ENCODE measurements around the gene PAK4.
"Not testable (repeated sequence)": the region's sequence is repeated elsewhere in the genome, so short reads cannot be mapped to it uniquely, and the experiment has no call there.

PAK4 gene

DNA sequence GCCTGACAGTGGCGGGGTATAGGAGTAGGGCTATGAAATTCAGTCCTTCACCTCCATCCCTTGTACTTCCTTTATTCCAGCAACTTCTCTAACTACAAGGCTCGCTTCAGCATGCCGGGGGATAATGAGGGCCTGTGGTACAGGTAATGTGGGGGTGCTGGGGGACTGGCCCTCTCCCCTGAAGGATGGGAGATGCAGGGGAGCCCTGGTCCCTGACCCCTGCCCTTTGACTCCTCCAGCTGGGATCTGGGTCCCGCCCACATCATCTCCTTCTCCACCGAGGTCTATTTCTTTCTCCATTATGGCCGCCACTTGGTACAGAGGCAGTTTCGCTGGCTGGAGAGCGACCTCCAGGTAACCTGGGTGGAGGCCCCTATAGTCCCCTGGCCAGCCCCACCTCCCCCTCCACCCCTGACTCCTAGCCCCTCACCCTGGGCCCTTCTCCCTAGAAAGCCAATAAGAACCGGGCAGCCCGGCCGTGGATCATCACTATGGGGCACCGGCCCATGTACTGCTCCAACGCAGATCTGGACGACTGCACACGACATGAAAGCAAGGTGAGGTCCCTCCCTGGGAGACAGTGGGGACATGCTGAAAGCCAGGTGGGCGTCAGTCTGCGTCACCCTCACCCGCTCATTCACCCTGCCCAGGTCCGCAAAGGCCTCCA is 25.0 kb upstream of the PAK4 start:
- no peak for DNase-seq (ENCODE audit: low spot score)

DNA sequence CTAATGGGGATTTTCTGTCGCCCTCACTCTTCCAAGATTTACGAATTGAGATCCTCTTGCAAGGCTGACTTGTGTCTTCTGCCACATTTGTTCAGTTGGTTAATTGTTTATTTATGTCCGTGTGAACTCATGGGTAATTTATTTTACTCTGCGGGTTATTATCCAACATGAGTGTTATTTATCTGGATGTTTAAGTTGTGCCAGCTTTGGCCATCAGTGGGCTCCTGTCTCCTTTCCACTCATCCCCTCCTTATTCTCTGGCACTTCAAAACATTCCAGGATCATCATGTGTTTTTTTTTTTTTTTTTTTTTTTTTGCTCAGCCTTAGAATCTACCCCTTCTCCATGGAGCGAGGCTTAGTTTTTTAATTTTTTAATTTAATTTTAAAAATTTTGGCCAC is 22.4 kb upstream of the PAK4 start:
- no peak for DNase-seq (ENCODE audit: low spot score)

DNA sequence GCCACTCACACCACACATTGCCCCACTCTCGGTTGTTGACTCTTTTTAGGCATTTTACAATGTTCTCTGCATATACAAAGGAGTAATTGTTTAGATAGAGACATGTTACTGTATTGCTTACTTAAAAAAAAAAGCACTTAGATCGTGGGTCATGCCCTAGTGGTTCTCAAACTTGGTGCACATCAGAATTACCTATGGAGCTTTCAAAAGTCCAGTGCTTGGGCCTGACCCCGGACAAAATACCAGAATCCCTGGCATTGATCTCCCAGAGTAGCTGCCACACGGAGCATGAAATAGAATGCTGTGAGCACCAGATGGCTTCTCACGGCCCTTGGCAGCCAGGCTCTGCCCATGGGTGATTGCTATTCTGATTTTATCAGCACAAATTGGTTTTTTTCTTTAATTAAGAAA is 21.4 kb upstream of the PAK4 start:
- DNase-seq (ENCODE audit: low spot score) = peak; percentile 46

DNA sequence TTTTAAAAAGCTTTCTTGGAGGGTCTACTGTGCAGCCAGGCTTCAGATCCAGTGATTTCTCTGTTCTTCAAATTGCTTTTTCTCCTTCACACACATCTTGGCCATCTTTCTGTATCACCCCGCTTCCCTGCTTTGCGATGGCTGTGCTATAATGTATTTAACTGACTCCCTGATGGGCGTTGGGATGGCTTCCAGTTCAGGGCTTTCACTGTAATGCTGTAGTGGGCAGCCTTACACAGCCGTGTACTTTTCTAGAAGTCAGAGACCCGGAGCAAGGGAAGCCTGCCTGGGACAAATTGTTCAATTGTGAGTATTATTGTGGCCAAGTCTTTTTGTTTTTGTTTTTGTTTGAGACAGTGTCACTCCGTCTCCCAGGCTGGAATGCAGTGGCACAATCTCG is 19.4 kb upstream of the PAK4 start:
- DNase-seq (ENCODE audit: low spot score) = no peak

DNA sequence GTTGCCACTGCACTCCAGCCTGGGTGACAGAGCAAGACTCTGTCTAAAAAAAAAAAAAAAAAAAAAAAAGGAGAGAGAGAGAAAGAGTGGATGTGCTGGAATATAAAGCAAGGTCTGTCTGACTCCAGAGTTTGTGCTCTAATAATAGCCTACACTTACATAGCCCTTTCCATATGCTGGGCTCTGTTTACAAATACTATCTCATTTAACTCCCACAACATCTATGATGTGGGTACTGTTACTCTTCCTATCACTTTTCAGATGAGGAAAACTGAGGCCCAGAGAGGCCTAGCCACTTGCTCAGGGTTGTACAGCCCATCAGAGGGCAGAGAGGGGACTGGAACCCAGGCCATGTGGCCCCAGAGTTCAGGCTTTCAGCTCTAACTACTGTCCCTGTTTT is 15.9 kb upstream of the PAK4 start:
- no peak for DNase-seq (ENCODE audit: low spot score)

DNA sequence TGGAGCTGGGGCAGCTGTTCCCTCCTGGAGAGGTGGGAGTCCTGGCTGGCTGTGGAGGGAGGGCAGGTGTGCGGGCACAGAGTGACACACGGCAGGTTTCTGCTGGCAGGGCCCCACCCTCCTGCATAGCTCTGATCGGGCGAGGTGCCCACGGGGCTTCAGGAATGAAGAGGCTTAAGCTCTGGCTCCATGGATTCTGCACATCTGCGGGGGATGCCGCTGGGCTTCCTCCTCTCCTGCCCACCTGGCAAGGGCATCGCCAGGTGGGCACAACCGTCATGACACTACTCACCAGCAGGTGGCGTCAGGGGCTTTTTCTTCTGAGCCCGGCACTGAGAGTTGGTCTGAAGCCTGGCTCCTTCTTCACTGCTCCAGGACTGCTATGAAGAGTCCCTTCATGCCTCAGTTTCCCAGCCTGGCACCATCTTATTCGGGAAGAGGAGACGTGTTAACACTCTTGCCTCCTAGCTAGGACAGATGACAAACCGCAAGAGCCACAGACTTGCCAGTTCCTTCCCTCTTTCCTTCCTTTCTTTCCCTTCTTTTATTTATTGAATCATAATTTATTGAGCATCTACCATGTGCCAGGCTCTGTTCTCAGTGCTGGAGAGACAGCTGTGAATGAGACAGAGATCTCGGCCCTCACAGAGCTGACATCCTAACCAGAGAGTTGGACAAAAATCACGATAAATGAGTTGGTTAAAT is 15.2 kb upstream of the PAK4 start:
- DNase-seq (ENCODE audit: low spot score) = peak; percentile 52

DNA sequence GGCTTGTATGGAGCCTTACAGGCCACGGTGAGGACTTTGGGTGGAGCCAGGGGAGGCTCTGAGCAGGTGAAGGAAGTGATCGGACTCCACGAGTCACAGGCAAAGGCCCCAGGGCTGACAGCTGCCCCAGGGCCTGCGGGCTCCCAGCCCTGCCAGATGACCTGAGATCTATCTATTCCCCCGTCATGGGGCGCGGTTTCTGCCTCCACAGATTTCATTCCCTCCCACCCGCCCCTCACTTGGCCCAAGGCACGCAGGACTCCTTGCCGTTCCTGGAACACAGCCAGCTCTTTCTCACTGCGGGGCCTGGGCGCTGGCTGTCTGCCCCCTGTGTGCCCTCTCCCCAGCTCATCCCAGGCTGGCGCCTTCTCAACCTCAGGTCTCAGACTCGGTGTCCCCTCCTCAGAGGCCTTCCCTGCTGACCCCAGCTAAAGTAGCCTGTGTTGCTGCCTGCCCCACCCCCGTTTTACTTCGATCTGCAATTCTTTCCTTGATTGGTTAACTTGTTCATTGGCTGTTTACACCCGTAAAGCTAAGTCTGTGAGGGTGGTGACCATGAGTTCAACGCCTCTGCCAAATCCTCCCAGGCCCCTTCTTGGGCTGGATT is 13.9 kb upstream of the PAK4 start:
- DNase-seq (ENCODE audit: low spot score) = no peak

DNA sequence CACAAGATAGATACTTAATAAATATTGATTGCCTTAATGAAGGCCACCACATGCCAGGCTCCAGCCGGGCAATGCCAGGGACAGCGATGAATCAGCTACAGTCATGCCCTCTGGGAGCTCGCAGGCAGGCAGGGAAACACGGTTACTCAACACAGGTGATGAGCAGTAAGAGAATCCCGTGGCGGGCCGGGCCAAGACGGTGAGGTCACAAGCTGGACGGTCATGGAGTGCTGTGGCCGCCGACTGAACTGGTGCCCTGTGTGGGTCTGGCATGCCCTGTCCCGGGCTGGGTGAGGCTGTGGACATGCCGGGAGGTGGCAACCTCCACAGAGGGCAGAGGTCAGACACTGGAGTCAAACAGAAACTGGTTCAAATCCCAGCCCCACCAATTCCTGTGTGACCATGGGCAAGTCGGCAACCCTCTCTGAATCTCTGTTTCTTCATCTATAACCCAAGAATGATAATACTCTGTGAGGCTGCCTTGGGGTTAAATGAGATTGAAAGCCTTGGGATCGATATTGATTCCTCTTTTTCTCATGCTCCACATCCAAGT is 13.2 kb upstream of the PAK4 start:
- DNase-seq (ENCODE audit: low spot score) = no peak

DNA sequence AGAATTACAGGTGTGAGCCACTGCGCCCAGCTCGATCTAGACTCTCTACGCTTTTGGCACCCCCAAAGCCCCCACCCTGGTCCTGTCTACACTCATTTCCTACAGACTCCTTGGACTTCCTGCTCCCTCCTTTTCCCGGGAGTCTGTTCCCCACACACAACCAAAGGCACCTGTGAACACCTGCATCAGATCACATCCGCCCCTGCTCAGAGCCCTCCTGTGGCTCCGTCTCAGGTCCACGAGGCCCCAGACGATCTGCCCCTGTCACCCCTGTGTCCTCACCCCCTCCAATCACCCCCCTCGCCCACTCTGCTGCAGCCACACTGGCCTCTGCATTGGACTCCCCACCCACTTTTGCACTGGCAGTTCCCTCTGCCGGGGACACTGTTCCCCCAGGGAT is 12.4 kb upstream of the PAK4 start:
- DNase-seq (ENCODE audit: low spot score) = no peak

DNA sequence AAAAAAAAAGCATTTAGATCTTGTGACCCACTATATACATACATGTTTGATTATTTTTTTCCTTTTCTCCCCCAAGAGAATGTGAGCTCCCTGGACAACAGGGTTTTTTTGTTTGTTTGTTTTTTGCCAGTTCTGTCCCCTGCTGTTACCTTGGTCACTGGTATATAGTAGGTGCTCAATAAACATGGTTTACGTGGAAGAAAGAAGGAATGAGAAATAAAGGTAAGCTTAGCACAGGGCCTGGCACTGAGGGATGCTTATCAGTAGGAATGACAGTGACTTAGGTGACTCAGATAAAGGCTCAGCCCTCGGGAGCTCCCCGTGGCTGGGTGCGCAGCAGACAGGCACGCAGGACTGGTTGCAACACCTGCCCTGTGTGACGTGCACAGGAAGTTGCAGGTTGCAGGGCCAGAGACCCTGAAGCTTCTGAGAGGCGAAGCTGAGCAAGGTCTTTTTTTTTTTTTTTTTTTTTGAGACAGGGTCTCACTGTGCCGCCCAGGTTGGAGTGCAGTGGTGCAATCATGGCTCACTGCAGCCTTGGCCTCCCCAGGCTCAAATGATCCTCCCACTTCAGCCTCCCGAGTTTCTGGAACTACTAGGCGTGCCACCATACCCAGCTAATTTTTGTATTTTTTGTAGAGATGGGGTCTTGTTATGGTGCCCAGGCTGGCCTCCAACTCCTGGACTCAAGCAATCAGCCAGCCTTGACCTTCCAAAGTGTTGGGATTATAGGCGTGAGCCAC is 10.3 kb upstream of the PAK4 start:
- DNase-seq (ENCODE audit: low spot score) = no peak

DNA sequence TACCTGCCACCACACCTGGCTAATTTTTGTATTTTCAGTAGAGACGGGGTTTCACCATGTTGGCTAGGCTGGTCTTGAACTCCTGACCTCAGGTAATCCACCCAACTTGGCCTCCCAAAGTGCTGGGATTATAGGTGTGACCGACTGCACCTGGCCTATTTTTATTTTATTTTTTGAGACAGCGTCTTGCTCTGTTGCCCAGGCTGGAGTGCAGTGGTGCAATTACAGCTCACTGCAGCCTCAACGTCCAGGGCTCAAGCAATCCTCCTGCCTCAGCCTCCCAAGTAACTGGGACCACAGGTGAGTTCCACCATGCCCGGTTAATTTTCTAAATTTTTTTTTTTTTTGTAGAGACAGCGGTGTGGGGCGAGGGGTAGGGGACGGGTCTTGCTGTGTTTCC is 8.6 kb upstream of the PAK4 start:
- not testable (repeated sequence) for DNase-seq (ENCODE audit: low spot score)

DNA sequence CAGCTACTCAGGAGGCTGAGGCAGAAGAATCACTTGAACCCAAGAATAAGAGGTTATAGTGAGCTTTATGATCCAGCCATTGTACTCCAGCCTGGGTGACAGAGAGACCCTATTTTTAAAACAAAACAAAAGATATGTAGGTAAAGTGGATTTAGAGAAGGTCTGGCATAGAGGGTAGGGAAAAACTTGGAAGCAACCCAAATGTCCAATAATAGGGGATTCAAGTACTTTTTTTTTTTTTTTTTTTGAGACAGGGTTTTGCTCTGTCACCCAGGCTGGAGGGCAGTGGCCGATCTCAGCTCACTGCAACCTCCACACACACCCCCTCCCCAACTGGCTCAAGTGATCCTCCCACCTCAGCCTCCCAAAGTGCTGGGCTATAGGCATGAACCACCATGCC is 5.8 kb upstream of the PAK4 start:
- DNase-seq (ENCODE audit: low spot score) = no peak

DNA sequence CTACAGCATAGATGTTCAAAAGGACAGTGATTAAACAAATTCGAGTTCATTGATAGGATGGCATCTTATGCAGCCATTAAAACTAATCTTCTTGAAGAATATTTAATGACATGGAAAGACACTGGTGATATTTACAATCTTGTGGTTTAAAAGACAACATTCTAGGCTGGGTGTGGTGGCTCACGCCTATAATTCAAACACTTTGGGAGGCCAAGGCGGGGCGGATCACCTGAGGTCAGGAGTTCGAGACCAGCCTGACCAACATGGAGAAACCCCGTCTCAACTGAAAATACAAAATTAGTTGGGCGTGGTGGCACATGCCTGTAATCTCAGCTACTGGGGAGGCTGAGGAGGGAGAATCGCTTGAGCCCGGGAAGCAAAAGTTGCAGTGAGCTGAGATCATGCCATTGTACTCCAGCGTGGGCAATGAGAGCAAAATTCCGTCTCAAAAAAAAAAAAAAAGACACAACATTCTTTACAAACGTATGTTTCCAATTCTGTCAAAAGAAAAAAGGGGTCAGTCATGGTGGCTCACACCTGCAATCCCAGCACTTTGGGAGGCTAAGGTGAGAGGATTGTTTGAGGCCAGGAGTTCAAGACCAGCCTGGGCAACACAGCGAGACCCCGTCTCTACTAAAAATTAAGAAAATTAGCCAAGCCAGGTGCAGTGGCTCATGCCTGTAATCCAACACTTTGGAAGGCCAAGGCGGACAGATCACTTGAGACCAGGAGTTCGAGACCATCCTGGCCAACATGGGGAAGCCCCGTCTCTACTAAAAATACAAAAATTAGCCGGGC is 2.5 kb upstream of the PAK4 start:
- no peak for DNase-seq (ENCODE audit: low spot score)

DNA sequence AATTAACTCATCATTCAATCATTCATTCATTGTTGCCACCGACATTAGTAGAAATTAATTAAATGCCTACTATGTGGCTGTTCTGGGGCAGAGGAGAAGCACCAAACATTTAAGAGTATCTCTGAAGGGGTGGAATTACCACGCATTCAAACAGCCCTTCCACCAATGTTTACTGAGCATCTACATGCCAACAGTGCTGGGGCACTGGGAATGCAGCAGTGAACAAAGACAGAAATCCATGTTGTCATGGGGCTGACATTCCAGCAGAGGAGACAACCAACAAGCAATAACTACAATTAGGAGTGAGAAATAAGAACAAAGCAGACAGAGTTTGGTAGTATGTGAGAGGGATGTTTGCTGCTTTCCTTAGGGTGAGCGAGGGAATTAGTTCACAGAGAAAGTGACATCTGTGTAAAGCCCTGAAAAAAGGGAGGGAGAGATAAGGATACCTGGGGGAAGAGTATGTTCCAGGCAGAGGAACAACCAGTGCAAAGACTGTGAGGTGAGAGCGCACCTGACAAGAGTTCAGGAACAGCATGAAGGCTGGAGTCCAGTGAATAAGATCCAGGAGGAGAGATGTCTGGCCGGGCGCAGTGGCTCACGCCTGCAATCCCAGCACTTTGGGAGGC is 1.3 kb upstream of the PAK4 start:
- no peak for DNase-seq (ENCODE audit: low spot score)

DNA sequence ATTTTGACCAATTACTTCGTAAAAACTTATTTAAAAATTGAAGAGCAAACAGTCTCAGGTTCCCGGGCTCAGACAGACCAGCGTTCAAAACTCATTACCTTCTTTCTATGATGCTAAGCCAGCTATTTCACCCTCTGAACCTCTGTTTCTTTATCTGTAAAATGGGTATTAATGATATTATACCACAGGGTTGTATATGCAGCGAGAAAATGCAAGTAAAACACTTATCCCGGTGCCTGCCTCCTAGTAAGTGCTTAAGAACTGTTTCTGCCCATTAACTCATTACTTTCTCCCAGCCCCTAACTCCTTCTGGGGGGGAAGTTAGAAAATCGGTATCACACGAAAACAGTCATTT is 410 bp upstream of the PAK4 start:
- DNase-seq (ENCODE audit: low spot score) = no peak

DNA sequence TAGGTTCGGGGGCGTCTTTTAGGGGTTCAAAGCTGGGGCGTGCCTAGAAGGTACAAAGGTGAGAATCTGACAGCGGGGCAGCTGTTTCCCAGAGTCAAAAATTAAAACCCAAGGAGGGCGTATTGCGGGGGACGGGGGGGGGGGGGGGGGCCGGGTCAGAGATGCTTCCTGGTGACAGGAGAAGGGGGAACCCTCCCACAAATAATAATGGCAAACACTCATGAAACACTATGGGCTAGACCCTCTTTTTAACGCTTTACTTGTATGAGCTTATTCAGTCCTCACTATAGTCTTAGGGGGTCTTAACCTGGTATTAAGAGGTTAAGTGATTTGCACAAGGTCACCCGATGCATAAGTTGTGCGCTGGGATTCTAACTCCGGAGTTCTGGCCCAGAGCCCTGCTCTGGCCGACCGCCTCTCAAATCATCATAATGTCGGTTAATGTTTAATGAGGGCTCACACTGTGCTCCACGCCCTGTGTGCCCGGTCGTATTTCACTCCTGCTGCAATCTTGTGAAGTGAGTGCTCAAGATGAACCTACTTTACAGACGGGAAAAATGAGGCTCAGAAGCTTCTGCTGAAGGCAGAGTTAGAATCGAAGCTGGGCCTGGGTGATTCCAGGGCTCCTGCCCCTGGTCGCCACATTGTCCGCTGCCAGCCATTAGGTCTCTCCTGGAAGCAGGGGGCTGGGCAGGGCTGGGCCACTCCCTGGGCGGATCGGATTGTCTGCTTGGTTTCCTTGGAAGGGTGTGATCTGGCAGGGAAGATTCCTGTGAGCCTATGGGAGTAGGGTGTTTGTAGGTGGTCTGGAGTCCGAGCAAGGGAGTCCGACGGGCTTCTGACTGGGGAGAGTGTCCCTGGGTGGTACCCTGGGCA is 964 bp downstream of the PAK4 start:
- DNase-seq (ENCODE audit: low spot score) = no peak

DNA sequence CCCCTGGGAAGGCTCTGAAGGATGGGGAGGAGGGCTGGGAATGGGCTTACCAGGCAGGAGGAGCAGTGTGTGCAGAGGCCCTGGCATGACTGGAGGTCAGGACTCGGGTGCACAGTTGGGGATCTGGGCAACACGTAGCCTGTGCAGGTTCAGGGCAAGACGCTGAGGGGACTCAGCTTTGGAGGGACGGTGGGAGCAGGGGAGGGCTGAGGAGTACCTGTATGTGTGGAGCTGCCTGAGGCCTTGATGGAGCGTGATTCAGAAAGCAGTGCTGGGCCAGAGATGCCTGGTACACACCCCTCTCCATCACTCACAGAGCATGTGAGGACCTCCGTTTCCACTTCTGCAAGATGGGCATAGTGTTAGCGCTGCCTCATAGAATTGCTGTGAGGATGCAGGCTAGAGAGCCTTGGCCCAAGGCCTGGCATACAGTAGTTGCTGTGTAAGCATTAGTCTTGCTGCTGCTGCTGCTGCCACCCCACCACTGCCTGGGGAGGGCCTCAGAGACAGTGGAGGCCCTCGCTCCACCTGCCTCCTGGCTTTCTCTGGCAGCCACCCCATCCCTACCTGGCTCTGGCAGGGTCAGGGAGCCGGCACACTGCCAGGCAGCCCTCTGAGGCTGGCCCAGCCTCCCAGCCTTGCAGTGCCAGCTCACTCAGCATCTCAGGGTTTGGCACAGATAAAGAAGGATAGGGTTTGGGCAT is 2.4 kb downstream of the PAK4 start:
- DNase-seq (ENCODE audit: low spot score) = no peak

DNA sequence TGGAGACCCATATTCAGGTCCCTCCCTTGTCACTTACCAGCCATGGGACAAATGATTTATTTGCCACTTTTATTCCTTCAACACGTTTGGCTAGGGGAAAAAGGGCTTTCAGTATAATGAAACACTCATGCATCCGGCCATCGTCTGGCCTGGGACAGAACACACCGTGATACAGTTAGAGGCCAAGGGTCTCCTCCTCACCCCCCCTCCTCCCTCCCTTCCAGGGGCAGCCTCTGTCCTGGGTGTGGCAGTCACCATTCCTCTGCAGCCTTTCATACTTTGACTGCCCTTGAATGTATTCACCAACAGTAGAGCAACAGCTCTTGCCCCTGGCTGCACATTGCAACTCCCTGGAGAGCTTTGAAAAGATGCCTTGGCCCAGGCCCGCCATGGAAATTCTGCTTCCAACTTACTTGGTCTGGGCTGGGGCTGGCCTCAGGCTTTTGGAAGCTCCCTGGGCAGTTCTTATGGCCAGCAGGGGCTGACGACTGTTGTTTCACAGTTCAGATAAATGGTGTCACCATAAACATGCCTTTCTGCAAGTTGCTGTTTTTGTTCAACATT is 3.0 kb downstream of the PAK4 start:
- DNase-seq (ENCODE audit: low spot score) = no peak

DNA sequence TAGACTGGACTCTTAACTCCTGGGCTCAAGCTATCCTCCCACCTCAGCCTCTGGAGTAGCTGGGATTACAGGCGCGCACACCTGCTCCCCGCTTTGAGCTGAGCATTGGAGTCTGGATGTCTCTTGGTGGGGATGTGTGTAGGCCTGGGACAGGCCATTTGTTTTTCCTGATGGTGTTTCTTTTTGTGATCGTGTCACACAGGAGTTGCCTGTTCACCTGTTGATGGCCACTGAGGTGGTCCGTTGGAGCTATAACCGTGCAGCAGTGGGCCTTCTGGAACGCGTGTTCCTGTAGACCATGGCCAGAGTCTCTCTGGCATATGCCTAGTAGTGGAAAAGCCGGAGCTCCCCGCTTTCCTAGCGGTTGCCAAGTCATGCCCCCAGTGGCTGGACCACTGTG is 3.5 kb downstream of the PAK4 start:
- DNase-seq (ENCODE audit: low spot score) = no peak
